PFSK-1 (cell line): Measurements from ENCODE around the gene NMRK2.

Experiments used
- FOXP2 ChIP-seq: optimal IDR thresholded peaks from 2 replicates; pipeline ENCODE3; 2011; ENCODE audit warnings: borderline replicate concordance, control low read depth, inconsistent platforms; ENCODE audit not compliant: insufficient read depth; ENCODE audit errors: extremely low read length, extremely low read depth
- POLR2AphosphoS5 ChIP-seq: IDR thresholded peaks from 2 replicates; pipeline ENCODE4 v1.6.1; 2012; ENCODE audit warnings: low read depth, mild to moderate bottlenecking, control low read depth, low read length, moderate library complexity
- SIN3A ChIP-seq: IDR thresholded peaks from 2 replicates; pipeline ENCODE4 v1.6.1; 2012; ENCODE audit warnings: mild to moderate bottlenecking, low read length, moderate library complexity, borderline replicate concordance; ENCODE audit not compliant: insufficient read depth
- TAF1 ChIP-seq: IDR thresholded peaks from 2 replicates; pipeline ENCODE4 v1.6.1; 2012; ENCODE audit warnings: low read length, control low read depth, borderline replicate concordance; ENCODE audit not compliant: insufficient read depth
- TF ChIP-seq, protein P1 (sequence below), 2 experiments: IDR thresholded peaks; 2 replicates each; pipeline versions ENCODE4 v1.6.1 to v1.8.0; 2011 to 2012; ENCODE audit warnings: low read depth in 2 of 2, low read length in 2 of 2, control low read depth in 1 of 2, inconsistent platforms in 1 of 2, mild to moderate bottlenecking in 1 of 2, moderate library complexity in 1 of 2; ENCODE audit not compliant: insufficient read depth in 1 of 2

Gene NMRK2

DNA sequence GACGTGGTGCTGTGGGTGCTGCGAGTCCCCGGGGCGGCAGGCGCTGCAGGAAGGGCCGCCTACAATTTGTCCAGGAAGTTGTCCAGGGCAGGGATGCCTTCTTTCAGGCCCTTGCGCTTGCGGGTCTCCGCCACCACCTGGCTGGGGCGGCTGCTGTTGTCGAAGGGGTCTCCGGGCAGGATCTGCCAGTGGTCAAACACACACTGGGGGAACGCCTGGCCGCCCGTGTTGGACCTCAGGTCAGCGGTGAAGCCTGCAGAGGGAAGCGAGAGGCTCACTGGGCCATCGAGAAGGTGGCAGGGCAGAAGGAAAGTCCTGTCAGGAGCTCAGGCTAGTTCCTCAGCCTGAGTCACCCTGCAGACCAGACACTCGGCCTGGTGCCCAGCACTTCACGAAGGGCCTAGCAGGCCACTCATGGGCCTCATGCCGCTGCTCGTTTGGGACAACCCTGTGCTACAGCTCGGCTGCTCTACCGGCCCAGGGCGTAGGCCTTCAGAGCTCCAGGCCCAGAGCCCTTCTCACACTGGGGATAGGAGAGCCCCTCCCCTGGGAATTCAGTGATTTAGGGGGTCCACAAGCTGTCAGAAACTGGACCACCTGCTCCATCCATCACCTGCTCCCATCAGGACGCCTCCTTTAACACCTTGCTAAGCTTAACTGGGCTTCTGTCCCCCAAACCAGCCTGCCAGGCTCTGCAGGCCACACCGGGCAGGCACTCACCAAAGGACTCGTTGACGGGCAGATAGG lies 43.8 kb downstream of the NMRK2 start:
- TF ChIP-seq FOXP2 (no peak), SIN3A (no peak), POLR2AphosphoS5 (no peak; the same call in 1 of the 2 replicates), TAF1 (no peak)
- TF ChIP-seq, protein P1, sequence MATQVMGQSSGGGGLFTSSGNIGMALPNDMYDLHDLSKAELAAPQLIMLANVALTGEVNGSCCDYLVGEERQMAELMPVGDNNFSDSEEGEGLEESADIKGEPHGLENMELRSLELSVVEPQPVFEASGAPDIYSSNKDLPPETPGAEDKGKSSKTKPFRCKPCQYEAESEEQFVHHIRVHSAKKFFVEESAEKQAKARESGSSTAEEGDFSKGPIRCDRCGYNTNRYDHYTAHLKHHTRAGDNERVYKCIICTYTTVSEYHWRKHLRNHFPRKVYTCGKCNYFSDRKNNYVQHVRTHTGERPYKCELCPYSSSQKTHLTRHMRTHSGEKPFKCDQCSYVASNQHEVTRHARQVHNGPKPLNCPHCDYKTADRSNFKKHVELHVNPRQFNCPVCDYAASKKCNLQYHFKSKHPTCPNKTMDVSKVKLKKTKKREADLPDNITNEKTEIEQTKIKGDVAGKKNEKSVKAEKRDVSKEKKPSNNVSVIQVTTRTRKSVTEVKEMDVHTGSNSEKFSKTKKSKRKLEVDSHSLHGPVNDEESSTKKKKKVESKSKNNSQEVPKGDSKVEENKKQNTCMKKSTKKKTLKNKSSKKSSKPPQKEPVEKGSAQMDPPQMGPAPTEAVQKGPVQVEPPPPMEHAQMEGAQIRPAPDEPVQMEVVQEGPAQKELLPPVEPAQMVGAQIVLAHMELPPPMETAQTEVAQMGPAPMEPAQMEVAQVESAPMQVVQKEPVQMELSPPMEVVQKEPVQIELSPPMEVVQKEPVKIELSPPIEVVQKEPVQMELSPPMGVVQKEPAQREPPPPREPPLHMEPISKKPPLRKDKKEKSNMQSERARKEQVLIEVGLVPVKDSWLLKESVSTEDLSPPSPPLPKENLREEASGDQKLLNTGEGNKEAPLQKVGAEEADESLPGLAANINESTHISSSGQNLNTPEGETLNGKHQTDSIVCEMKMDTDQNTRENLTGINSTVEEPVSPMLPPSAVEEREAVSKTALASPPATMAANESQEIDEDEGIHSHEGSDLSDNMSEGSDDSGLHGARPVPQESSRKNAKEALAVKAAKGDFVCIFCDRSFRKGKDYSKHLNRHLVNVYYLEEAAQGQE (IDR thresholded peaks at IDR 0.05; ENCODE audit: insufficient read depth in 1 of 2, low read depth in 2 of 2, low read length in 2 of 2), result no peak

DNA sequence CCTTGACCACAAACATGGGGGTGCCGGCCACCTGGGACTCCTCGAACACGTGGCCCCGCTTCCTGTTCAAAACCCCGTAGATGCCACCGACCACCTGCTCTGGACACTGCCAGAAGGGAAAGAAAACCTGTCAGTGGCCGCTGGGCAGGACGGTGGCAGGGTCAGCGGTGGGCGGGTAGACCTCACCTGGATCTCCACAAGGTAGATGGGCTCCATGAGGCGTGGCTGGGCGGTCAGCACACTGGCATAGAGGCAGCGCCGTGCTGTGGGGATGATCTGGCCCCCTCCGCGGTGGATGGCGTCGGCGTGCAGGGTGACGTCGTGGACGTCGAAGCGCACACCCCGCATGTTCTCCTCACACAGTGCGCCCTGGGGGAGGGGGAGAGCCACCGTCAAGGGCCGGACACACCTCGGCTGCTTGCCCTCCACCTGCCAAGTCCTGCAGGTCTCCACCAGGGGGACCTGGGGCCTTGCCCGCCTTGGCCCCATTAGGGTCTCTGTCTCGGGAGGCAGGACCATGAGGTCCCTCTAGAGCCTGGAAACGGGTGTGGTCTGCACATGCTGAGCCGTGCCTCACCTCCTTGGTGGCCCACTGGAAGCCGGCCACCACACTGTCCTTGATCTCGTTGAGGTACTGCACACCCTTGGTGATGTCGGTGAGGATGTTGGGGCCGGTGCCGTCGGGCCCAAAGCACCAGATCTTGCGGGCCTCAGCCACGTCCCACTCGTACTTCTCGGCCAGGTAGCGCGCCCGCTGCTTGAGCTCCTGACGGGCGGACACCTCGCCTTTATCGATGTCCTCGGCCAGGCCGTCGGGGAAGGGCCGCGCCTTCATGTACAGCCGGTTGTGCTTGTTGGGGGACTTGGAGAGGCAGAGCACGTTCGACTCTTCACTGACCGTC lies 44.6 kb downstream of the NMRK2 start:
- no peak for TF ChIP-seq FOXP2
- TF ChIP-seq SIN3A, result no peak
- TF ChIP-seq TAF1, result no peak
- TF ChIP-seq, protein P1 (IDR thresholded peaks at IDR 0.05; ENCODE audit: insufficient read depth in 1 of 2, low read depth in 2 of 2, low read length in 2 of 2), result no peak
- no peak; the same call in none of the 2 replicates for TF ChIP-seq POLR2AphosphoS5

DNA sequence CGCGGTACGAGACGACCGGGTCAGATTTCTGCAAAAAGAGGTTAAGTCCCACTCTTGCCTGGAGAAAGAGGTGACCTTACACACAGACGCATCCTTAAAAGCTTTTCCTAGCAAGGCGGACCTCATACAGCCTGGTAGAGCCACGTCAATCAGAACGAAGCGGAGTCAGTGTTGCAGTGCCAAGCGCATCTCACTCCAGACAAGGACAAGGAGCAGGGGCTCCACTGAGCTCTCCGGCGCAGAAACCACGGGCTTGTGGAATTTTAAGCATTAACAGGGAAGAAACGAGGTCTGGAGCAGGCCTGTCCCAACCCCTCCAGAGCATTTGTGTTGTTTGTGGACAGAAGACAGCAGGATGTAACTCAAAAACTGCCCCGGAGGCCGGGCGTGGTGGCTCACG lies 45.3 kb downstream of the NMRK2 start:
- TF ChIP-seq FOXP2 (no peak), TAF1 (no peak), SIN3A (no peak), POLR2AphosphoS5 (no peak)
- TF ChIP-seq, protein P1 (IDR thresholded peaks at IDR 0.05; ENCODE audit: insufficient read depth in 1 of 2, low read depth in 2 of 2, low read length in 2 of 2), result no peak

DNA sequence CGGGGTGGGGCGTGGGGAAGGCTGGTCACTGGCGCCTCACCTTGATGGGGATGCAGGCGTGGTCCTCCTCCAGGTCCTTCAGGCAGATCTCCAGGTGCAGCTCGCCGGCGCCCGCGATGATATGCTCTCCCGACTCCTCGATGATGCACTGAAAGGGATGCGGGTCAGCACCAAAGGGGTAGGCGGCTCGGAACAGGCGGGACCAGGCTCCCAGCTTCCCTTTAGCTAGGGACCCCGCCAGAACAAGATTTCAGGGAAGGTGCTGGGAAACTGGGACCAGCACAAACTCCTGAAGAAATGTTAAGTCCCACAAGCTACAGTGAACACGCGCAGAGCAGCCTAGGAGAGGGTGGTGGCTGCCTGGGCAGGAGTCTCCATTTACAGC lies 46.4 kb downstream of the NMRK2 start:
- TF ChIP-seq SIN3A (no peak), POLR2AphosphoS5 (no peak; the same call in 1 of the 2 replicates), FOXP2 (no peak), TAF1 (no peak)

DNA sequence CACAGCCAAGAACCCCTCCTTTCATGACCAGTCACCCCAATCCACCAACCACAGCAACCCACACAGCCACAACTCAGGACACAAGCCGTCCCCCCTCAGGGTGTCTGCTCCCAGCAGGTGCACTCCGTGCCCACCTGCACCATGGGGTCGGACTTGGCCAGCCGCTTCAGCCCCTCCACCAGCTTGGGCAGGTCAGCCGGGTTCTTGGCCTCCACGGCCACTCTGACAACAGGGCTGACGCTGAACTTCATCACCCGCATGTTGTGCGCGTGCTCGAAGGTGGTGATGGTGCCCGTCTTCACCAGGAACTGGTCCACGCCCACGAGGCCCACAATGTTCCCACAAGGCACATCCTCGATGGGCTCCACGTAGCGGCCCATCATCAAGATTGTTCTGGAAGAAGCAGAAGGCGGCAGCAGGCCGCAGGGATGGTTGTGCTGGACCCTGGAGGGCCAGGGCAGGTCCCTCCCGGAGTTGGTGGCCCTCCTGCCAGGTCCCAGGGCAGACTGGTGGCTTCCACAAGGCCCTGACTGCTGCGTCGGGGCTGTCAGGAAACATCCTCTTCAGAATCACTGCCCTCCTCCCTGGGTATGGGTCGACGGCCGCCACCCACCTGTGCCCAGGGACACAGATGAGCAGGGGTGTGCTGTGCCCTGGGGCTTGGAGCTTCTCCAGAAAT lies 46.9 kb downstream of the NMRK2 start:
- TF ChIP-seq SIN3A, result no peak
- no peak; the same call in 1 of the 2 replicates for TF ChIP-seq POLR2AphosphoS5
- no peak for TF ChIP-seq TAF1
- TF ChIP-seq, protein P1 (IDR thresholded peaks at IDR 0.05; ENCODE audit: insufficient read depth in 1 of 2, low read depth in 2 of 2, low read length in 2 of 2), result no peak
- TF ChIP-seq FOXP2, result no peak
